Activated CD8-positive, alpha-beta memory T cell treated with anti-CD3 and anti-CD28 coated beads, Interleukin-2, amount 50 U/mL, for 4 hours (primary cell): ENCODE results near the gene ACSL3.
"Not testable (repeated sequence)": the region's sequence is repeated elsewhere in the genome, so short reads cannot be mapped to it uniquely, and the experiment has no call there.

Experiments used
- DNase-seq: peaks from one replicate; pipeline ENCODE4 v3.0.0-alpha.2; 2020

Gene ACSL3

GRCh38 chr2:222854773-222855700, 5.8 kb upstream of the ACSL3 start:
- DNase-seq: no peak

DNA sequence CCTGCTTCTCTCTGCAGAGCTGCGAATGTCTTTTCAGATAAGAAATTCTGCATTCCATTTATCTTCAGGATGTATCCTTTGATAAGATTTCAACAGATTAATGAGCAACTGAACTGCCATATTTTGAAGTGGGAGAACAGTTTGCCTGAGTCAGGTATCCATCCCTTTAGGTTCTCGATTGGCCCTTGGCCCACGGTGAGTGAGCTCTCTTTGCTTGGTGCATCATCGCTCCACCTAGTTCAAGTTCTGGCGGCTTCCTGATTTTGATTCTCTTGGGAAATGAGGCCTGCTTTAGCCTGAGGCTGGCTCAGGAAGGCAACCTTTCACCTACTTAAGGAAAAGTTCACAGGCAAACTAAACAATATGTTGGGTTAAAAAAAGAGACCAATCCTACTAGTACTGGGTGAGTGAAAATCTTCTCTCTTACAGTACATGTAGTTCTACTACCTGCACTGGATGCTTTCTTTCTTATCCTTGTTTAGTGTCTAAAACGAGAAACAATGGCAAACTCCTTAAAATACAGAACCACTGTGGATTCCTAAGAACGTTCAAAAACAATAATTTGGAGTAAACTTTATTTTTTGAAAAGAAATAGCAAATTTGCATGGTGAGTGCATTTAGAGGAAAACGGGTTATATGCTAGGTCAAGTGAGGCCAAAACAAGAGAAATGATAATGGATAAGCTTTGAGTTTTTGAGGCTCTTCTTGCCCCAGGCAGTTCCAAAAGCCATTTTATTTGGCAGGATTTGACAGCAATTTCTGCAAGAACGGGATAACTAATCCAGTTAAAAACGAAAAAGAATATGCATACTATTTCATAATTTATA, 837 bp upstream of the ACSL3 start:
- no peak for DNase-seq

DNA sequence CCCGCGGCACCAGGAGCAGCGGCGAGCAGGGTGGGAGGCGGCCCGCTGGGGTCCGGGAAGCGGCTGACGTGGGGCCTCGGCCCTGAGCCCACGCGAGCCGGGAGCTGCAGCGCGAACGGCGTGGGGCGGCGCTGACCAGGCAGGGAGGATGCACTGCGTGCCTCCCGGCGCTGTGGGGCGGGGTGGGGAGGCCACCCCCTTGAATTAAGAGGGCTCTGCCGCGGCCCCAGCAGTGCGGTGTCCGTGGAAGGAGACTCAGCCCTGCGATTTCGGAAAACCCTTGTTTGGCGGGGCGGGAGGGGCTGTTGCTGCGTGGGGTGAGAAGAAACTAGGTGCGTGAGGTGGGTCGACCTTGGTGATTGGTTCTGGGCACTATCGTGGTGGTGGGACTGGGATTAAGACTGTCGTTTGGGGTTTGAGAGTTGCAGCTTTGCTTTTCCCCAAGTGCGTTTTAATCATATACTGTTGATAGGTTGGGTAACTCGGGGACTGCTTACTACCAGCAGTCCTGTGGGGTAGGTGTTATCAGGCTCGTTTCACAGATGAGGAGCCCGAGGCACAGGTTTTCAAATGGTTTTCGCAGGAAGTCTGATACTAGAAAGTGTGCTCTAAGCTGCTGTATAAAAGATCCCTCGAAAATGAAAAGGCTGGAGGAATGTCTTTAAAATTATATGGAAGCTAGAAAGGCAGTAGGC, 722 bp downstream of the ACSL3 start:
- DNase-seq: peak; percentile 33

- DNase-seq: no peak
Observed at GRCh38 chr2:222862106-222862908, 1.5 kb downstream of the ACSL3 start.

GRCh38 chr2:222862909-222863544, 2.2 kb downstream of the ACSL3 start:
- no peak for DNase-seq

DNA sequence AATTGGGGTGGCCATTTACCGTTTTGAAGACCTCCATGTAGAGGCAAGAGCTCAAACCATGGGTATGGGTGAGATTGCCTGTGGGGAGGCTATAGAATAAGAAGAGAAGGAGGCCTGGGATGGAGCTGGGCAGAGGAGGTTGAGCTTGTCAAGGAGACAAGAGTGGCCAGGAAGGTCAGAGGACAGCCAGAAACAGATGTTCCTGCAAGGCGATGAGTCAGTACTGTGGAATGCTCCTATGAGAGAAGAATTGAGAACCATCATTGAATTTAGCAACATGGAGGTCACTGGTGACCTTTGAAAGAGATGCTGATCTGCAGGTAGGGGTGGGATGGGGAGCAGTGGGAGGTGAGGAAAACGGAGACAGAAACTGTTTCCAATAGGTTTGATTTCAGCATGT, 3.5 kb downstream of the ACSL3 start:
- DNase-seq: no peak

GRCh38 chr2:222865301-222865700, 4.5 kb downstream of the ACSL3 start:
- DNase-seq: no peak

- no peak for DNase-seq
Observed at GRCh38 chr2:222866358-222866960, 5.6 kb downstream of the ACSL3 start.

DNA sequence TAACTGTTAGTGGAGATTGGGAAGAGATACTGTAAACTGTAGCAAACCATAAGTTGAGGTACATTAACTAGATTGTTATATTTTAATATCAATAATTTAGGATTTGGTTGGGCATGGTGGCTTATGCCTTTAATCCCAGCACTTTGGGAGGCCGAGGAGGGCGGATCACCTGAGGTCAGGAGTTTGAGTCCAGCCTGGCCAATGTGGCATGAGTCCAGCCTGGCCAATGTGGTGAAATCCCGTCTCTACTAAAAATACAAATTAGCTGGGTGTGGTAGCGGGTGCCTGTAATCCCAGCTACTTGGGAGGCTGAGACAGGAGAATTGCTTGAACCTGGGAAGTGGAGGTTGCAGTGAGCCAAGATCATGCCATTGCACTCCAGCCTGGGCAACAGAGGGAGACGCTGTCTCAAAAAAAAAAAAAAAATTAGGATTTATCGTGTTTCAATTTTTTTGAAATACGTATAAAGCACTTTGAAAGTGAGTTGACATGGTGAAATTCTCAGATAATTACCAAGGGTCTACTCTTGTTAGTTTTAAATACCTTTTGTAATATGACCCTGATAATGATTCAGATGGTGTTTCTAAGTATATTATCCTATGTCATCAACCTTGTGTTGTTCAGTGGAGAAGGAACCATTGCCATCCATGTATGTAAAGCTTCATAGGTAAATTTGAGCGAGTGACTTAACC, 7.9 kb downstream of the ACSL3 start:
- not testable (repeated sequence) for DNase-seq

DNA sequence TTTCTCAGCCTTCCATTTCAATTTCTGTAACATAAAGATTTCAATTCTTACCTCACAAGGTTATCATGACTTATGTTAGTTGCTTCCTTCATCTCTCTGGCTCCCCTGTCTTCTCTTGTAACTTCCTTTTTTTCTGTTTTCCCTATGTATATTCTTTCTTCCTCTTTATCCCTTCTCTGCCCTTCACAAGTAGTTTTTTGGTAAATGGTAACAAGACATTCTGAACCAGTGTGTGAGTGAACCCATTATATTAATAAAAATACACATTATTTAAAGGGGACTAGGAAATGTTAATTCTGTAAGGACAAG, 8.4 kb downstream of the ACSL3 start:
- no peak for DNase-seq

GRCh38 chr2:222871291-222871690, 10.5 kb downstream of the ACSL3 start:
- DNase-seq: no peak

GRCh38 chr2:222872551-222872950, 11.7 kb downstream of the ACSL3 start:
- DNase-seq: no peak

- DNase-seq: no peak
Observed at GRCh38 chr2:222875482-222875881, 14.6 kb downstream of the ACSL3 start.

DNA sequence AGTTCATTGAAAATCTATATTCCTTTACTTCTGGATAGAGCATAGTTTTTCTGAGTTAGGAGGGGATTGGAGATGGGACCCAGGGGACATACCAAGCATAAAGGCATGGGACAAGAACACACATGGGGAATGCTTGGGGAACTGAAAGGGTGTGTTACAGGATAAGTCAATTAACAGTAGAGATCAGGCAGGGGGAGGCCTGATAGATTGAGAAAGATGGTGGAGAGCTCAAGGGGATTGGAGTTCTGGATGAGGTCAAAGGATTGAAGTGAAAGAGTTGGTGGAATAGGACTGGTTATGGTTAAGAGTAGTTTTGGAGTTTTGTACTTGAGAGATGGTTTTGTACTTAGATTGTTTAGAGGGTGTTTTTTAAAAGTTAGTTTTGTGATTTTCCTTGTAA, 16.1 kb downstream of the ACSL3 start:
- no peak for DNase-seq

GRCh38 chr2:222877556-222878300, 16.9 kb downstream of the ACSL3 start:
- no peak for DNase-seq

- DNase-seq: no peak
Observed at GRCh38 chr2:222878301-222878876, 17.6 kb downstream of the ACSL3 start.

- no peak for DNase-seq
Observed at GRCh38 chr2:222878877-222879603, 18.2 kb downstream of the ACSL3 start.

DNA sequence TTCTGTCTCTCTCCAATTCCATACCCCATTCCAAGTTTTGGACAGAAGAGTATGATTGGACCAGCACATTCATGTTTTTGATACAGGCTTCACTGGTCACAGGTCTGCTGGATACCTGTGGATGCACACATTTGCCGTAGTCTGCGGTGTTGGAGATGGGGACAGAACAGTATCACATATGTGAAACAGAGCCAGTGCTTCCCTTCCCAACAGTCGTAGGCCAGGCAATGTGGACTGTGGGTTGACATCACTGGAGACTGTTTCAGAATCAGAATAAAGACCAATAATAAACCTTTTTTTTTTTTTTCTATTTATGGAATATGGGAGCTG, 18.7 kb downstream of the ACSL3 start:
- DNase-seq: no peak

DNA sequence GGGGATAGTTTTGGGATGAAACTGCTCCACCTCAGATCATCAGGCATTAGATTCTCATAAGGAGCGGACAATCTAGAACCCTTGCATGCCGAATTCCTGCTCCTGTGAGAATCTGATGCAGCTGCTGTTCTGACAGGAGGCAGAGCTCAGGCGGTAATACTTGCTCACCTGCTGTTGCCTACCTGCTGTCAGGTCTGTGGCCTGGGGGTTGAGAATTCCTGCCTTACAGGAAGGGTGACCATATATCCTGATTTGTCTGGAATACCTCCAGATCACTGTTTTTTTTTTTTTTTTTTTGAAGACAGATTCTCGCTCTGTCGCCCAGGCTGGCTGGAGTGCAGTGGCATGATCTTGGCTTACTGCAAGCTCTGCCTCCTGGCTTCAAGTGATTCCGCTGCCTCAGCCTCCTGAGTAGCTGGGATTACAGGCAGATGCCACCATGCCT, 21.7 kb downstream of the ACSL3 start:
- no peak for DNase-seq
